ENCODE measurements around the gene GNAS.

- TF ChIP-seq ATF3 (IDR thresholded peaks at IDR 0.05) (no peak), ATF3 (CRISPR knock-in tag; conservative IDR thresholded peaks at IDR 0.05) (no peak), RBFOX2 (IDR thresholded peaks at IDR 0.05; ENCODE audit: low read depth, low read length) (no peak)
Observed at GRCh38 chr20:58906894-58907293, 54.4 kb downstream of the GNAS start.
